ENCODE results near the gene IHH.

IHH gene

DNA sequence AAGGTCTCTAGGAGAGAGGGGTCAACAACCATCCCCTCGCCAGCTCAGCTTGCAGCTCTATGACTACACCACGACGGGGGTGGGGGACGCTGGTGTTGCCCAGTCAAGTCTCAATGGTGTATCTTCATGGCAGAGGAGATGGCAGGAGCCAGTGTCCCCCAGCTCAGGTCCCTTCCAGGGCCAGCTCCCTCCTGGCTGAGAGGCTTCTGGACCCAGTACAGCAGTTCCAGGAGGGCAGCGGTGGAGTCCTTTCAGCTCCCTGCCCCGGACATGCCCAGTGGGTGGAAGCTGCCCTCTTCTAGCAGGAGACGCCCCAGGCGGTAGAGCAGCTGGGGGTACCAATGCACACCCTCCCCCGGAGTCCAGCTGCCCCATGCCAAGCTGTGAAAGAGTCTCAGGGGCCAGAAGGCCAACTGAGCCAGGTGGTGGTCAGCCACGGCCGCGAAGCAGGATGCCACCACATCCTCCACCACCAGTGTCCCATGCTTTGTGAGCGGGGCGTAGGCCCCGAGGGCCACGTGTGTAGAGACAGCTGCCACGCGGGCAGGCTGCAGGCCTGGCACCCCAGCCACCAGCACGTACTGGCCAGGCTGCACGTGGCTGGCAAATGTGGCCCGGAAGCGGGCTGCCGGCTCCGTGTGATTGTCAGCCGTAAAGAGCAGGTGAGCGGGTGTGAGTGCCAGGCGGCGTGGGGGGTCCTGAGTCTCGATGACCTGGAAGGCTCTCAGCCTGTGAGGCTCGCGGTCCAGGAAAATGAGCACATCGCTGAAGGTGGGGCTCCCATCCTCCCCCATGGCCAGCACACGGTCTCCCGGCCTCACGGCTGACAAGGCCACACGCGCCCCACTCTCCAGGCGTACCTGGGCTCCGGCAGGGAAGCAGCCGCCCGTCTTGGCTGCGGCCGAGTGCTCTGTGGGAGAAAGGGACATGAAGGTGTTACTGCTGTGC, 5.5 kb downstream of the IHH start:
- TF ChIP-seq, protein P1, sequence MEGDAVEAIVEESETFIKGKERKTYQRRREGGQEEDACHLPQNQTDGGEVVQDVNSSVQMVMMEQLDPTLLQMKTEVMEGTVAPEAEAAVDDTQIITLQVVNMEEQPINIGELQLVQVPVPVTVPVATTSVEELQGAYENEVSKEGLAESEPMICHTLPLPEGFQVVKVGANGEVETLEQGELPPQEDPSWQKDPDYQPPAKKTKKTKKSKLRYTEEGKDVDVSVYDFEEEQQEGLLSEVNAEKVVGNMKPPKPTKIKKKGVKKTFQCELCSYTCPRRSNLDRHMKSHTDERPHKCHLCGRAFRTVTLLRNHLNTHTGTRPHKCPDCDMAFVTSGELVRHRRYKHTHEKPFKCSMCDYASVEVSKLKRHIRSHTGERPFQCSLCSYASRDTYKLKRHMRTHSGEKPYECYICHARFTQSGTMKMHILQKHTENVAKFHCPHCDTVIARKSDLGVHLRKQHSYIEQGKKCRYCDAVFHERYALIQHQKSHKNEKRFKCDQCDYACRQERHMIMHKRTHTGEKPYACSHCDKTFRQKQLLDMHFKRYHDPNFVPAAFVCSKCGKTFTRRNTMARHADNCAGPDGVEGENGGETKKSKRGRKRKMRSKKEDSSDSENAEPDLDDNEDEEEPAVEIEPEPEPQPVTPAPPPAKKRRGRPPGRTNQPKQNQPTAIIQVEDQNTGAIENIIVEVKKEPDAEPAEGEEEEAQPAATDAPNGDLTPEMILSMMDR (IDR thresholded peaks at IDR 0.05): no peak
- no peak for TF ChIP-seq ZFX (IDR thresholded peaks at IDR 0.05; ENCODE audit: borderline replicate concordance)
- no peak overlapping the region for H3K27ac ChIP-seq

DNA sequence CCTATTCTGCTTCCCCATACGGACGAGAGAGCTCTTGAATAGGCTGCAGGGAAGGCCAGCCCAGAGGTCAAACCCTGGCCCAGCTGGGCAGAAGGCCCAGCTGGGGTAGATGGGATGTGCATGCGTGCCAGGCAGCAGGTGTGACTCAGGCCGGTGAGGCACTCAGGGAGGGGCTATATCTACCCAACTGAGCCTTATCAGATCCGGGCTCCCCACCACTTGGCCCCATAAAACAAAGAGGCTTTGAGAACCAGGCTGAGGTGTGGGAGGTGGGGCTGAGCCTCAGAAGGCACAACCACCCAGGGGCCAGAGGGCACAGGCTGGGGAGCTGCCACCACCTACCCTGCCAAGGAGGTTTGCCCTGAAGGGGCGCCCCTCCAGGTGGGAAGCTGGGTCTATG, 11.4 kb downstream of the IHH start:
- no peak overlapping the region for H3K27ac ChIP-seq
- TF ChIP-seq, protein P1 (IDR thresholded peaks at IDR 0.05): no peak
- no peak for TF ChIP-seq ZFX (IDR thresholded peaks at IDR 0.05; ENCODE audit: borderline replicate concordance)

DNA sequence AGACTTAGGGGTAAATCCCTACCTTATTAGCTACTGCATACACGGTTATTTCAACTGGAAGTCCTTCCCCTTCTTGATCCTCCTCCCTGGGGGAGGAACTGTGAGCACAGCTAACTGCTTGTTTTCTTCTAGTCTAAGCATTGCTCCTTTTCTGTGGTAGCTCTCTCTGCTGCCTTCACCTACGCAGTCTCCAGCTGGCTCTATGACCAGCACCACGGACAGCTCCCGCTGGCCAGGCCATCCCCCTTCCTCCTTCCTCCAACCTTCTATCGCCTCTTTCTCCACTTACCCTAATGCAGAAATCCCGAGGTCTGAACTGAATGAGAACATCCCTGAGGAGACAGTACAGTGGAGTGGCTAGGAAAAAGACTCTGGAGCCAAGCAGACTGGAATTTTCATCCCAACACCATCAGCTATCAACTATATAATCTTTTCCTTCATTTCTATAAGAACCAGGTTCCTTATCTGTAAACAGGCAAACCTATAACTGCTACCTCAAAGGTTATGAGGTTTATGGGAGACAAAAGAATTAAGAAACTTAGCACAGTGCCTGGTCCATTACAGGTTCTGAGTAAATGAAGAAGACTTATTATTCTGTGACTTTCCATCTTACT, 14.7 kb downstream of the IHH start:
- TF ChIP-seq, protein P1 (IDR thresholded peaks at IDR 0.05): no peak
- no peak overlapping the region for H3K27ac ChIP-seq

DNA sequence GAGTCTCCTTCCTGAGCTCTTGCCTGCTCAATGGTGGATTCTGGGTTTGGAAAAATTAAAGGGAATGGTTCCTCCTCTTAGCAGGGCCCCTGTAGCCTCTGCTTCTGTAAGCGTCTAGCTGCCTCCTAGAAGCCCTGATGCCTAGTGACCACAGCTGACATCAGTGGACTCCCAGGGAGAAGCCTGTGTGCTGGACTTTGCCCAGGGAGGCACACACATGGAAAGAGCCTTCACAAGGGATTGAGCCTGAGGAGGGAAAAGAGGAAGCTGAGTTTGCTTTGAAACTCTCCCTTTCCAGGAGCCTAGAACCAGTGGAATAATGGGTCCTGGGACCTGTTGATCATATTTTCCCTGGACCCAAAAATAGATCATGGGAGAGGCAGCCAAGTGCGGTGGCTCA, 18.0 kb downstream of the IHH start:
- H3K27ac ChIP-seq: no peak overlapping the region
- TF ChIP-seq, protein P1 (IDR thresholded peaks at IDR 0.05): no peak
- TF ChIP-seq ZFX (IDR thresholded peaks at IDR 0.05; ENCODE audit: borderline replicate concordance): no peak

DNA sequence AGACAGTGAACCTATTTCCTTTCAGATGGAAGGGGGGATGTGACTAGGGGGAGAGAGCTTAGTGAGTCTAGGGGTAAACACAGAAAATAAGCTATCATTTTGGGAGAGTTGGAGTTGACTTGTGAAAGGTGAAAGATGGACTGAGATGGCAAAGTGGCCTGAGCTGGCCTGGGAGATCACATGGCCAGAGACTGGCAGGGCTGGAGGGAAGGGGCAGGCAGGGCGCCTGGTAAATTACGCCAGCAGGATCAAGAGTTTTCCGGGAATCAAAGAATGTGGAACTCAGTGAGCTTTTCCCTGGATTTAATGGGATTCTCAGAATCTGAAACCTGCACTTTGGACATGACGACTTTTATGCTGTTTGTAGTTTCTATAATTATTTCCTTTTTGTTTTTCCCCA, 18.6 kb downstream of the IHH start:
- no peak overlapping the region for H3K27ac ChIP-seq

DNA sequence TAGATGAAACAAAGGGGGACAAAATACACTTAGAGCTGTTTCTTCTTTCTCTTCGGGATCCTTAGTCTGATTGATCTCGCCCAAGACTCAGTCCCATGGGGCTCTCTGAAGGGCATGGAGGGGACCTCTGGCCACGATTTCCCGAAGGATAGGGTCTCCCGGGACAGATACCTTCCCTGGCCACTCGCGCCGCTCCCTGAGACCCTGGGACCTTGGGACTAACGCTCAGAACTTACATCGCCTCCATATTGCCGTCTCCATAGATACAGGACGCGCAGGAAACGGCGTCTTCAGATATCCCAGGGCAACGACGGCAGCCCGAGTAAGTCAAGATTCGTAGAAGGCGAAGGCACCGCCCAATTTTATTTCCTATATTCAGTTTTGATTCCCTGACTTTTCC, 19.5 kb downstream of the IHH start, which contains the start of gene CFAP65:
Gene CFAP65, minus strand, starts transcription at position 265 of the 400 bp plus-strand sequence. CDS start 2,468 bp downstream, outside the sequence.
- no peak within 1 kb of the TSS for H3K27ac ChIP-seq
- no peak for TF ChIP-seq ZFX (IDR thresholded peaks at IDR 0.05; ENCODE audit: borderline replicate concordance)
- TF ChIP-seq, protein P1 (IDR thresholded peaks at IDR 0.05): no peak

More for the DNA sequence above, 18.6 kb downstream of the IHH start:
- no peak for TF ChIP-seq ZFX (IDR thresholded peaks at IDR 0.05; ENCODE audit: borderline replicate concordance)
- TF ChIP-seq, protein P1 (IDR thresholded peaks at IDR 0.05): no peak

DNA sequence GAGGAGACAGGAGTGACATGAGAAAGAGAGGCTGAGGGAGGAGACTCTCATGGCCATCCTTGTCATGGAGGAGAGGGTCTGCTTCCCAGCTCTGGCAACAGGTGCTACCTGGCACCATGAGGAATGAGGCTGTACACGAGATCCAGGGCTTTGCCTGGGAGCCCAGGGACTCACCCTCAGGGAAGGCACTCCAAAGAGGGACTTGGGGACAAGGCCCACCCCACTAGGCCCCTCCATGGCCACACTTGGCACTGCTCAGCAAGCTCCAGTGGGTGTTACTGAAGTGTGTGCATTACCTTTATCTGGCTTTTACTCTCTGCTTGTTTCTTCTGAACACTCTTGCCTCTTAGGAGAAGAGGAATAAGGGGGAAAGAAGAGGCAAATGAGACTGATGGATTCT, 22.1 kb downstream of the IHH start:
- TF ChIP-seq, protein P1 (IDR thresholded peaks at IDR 0.05): no peak
- no peak for TF ChIP-seq ZFX (IDR thresholded peaks at IDR 0.05; ENCODE audit: borderline replicate concordance)

More for the DNA sequence above, 22.1 kb downstream of the IHH start:
- H3K27ac ChIP-seq: no peak overlapping the region

Measured in 22Rv1 (cell line).